NCI-H2171 treated with DMSO at 0.1 percent for 48 hours (cell line): ENCODE data around the gene TOR2A.
A peak's percentile ranks its signal among the peaks of the same experiment; 100 is the strongest.

ENCODE experiments used
- DNase-seq: peaks from one replicate; lab custom pipeline; 2025; lab: John Stamatoyannopoulos, UW

TOR2A gene

GRCh38 chr9:127742435-127743088 is 7.5 kb upstream of the TOR2A start:
- DNase-seq, result peak; percentile 100

GRCh38 chr9:127741831-127742434 is 6.8 kb upstream of the TOR2A start:
- no peak for DNase-seq

GRCh38 chr9:127739614-127740330 is 4.7 kb upstream of the TOR2A start:
- no peak for DNase-seq

GRCh38 chr9:127738666-127739065 is 3.6 kb upstream of the TOR2A start:
- DNase-seq, result no peak

GRCh38 chr9:127735530-127736185 is 564 bp upstream of the TOR2A start:
- DNase-seq, result no peak

GRCh38 chr9:127734247-127734746 is 797 bp downstream of the TOR2A start:
- no peak for DNase-seq

GRCh38 chr9:127733614-127734013 is 1.5 kb downstream of the TOR2A start:
- no peak for DNase-seq

GRCh38 chr9:127732444-127732843 is 2.6 kb downstream of the TOR2A start:
- DNase-seq, result no peak

GRCh38 chr9:127731938-127732337 is 3.2 kb downstream of the TOR2A start:
- no peak for DNase-seq

GRCh38 chr9:127730799-127731410 is 4.2 kb downstream of the TOR2A start:
- DNase-seq, result no peak

GRCh38 chr9:127730262-127730661 is 4.8 kb downstream of the TOR2A start:
- no peak for DNase-seq

- DNase-seq, result no peak
Observed at GRCh38 chr9:127729522-127730256, 5.4 kb downstream of the TOR2A start.

GRCh38 chr9:127728808-127729207 is 6.3 kb downstream of the TOR2A start:
- no peak for DNase-seq

GRCh38 chr9:127726871-127727270 is 8.2 kb downstream of the TOR2A start:
- DNase-seq, result no peak

- no peak for DNase-seq
Observed at GRCh38 chr9:127724012-127724411, 11.1 kb downstream of the TOR2A start.

GRCh38 chr9:127723444-127723843 is 11.7 kb downstream of the TOR2A start:
- no peak for DNase-seq

- no peak for DNase-seq
Observed at GRCh38 chr9:127723013-127723412, 12.1 kb downstream of the TOR2A start.

- DNase-seq, result peak; percentile 78
Observed at GRCh38 chr9:127722055-127722745, 12.9 kb downstream of the TOR2A start.

GRCh38 chr9:127721391-127721821 is 13.7 kb downstream of the TOR2A start:
- DNase-seq, result peak; percentile 77

GRCh38 chr9:127720865-127721227 is 14.2 kb downstream of the TOR2A start:
- no peak for DNase-seq
